Fibroblast of the conjunctiva (primary cell): ENCODE measurements around the gene RHO.
"Not testable (repeated sequence)": the region's sequence is repeated elsewhere in the genome, so short reads cannot be mapped to it uniquely, and the experiment has no call there.

Experiments
- DNase-seq: peaks from one replicate; pipeline ENCODE4 v3.0.0-alpha.2; 2010; ENCODE audit warnings: low read depth

RHO gene

DNA sequence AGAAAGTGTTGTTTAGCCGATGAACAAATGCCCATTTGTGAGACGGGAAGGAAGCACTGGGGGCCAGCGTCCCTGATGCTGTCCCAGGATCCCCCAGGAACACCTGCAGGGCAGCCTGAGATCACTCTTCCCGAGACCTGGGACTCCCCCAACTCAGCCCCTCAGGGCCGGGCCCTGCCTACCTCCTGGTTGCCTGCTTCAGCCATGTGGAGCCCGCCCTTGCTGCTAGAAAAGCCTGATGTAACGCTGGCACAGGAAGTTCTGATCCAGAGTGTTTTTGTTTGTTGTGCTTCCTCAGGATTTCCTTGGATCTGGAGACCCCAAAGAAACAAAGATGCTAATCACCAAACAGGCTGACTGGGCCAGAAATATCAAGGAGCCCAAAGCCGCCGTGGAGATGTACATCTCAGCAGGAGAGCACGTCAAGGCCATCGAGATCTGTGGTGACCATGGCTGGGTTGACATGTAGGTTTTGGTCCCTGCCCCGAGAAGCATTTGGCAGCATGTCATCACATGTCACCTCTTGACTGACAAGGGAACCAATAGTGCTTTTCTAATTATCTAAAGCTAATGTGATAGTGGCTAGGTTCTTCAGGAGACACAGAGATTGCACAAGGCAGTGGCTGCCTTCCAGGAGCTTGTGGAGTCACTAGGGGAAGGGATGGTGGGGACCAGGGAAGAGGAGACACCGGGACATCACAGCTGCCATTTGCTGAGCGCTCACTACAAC lies 28.7 kb upstream of the RHO start:
- not testable (repeated sequence) for DNase-seq

DNA sequence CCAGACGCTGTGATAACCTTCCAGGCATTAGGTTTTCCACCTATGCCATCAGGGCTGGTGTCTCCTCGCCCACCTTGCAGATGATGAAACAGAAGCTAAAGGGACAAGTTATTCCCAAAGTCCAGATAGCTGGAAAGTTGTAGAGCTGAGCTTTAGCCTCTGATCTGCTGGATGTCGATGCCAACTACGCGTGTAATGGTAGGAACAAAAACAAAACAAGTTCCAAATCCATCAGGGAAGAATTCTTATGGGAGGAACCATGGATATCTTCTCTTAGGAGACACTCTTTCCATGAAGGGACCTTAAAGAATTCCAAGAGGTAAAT lies 28.1 kb upstream of the RHO start:
- DNase-seq, result no peak

DNA sequence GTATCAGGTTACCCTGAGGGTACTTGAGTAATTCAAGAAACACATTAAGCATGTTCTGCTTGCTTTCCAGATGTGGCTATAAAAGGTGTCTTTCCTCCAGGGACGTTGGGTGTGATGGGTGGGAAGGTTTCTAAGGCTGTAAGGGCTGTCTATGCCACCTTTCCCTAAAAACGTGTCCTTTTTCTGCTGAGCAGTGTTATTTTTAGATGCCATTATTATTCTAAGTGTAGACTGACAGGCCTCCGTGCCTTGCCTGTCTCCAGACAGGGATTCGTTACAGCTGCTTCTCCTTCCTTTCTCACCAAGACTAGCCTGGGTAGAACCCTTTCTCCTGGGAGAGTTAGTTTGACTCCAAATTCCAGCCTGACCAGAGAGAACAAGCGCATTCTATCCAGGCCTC lies 26.8 kb upstream of the RHO start:
- no peak for DNase-seq

DNA sequence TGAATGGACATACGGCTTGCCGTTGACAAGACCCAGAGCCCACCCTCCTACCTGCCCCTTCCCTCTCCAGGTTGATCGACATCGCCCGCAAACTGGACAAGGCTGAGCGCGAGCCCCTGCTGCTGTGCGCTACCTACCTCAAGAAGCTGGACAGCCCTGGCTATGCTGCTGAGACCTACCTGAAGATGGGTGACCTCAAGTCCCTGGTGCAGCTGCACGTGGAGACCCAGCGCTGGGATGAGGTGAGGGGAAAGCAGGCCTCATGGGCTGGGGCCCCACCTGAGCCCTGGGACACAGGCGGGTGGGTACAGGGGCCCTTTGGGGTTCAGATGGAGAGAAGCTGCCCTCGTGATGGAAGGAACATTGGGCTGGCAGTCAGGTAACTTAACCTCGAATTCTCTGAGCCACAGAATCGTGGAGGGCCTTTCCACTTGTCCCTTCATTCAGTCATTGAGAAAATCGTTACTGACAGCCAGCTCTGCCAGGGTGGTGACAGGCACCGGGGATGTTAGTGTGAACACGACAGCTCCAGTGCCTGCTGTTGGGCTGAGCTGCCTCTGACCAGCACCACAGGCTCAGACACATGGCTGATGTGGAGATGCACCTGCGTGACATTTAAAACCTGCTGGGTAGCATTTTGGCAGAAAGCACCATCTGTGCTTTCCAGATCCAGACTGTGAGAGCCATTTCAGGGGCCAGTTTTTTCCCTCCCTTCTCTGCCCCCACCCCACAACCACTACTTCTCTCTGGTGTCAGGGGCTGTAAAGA lies 25.6 kb upstream of the RHO start:
- no peak for DNase-seq

DNA sequence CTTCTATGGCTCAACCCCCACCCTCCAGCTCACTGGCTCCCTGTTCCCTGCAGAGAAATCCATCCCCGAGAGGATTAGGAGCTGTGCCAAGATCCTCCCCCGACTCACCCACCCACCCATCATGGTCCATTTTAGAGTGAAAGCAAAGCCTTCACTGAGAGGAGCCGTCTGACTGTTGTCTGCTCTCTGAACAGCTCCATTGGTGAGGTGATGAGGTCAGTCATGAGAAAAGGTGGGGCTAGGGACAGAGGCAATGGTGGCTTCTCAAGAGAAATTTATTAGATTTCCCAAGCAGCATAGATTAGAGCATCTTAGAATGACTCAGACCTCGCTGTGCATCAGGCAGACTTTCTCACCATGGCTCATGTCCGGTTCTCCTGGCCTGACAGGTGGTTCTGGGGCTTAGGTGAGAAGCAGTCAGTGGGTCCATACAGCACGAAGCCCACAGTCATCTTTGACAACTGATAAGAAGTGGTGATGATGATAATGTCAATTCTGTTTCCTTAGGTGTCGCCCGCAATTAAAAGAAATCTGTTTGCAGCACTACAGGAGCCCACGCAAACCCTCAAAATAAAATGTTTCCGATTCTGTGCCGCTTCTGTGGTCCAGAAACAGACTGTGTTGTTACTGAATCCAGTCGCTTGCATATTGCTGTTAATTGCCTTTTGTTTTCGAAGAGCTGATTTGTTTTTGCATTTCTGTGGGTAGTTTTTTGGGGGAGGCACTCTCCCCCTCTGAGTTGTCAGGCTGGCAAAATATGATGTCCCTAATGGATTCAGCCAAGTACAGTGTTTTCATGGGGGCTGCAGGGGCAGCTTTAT lies 24.8 kb upstream of the RHO start:
- DNase-seq, result no peak

DNA sequence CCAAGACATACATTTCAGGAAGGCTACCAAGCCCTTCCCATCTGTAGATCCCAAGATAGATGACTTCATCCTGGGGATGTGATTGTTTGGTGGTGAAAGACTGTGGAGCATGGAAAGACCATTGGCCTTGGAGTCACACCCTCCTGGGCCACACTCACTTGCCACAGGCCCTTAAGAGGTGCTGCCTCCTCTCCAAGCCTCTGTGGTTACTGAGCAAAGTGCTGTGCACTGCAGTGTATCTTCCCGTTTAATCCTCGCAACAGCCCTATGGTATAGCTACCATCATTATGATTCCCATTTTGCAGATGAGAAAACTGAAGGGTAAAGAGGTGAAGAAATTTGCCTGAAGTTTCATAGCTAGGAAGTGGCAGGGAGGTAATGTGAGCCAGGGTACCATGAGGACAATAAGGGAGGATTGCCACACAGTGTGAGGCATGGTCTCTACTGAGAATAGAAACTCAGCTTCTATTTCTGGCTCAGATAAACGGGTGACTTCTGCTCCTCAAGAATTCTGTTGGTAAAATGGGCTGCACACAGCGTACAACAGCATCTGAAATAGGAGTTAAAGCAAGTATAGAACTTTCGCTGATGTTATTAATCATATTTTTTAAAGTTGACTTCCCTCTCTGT lies 23.9 kb upstream of the RHO start:
- DNase-seq, result no peak

DNA sequence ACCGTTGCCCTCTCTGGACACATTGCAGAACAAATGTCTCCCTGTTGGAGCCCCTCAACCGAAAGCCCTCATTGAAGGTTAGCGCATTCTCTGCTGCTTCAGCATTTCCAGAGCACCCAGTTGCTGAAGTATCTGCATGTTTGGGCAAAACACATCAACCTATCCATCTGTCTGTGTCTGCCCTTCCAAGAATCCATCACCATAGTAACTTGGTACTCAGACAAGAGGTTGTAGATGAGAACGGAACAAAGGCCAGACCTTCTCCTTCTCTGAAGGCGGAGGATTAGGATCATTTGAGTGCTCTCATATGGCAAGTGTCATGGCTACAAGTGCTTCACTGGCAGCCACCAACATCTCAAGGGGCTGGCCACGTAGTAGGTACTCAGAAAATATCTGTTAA lies 23.1 kb upstream of the RHO start:
- no peak for DNase-seq

DNA sequence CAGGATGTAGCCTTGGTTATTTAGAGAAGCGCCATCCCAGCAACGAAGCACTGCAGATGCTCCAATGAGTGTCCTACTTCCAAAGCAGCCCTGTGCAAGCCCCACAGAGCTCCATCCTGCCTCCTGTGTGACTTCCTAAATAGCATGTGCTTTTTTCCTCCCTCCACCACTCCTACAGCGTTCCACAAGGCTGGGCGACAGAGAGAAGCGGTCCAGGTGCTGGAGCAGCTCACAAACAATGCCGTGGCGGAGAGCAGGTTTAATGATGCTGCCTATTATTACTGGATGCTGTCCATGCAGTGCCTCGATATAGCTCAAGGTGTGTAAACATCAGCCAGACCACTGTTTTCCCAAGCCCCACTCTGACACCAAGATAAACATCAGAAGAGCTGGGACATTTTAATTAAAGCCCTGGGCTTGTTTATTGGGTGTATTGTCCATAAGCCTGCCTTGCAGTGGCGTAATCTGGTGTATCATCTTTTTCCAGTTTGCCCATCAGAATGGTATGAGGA lies 22.2 kb upstream of the RHO start:
- no peak for DNase-seq

DNA sequence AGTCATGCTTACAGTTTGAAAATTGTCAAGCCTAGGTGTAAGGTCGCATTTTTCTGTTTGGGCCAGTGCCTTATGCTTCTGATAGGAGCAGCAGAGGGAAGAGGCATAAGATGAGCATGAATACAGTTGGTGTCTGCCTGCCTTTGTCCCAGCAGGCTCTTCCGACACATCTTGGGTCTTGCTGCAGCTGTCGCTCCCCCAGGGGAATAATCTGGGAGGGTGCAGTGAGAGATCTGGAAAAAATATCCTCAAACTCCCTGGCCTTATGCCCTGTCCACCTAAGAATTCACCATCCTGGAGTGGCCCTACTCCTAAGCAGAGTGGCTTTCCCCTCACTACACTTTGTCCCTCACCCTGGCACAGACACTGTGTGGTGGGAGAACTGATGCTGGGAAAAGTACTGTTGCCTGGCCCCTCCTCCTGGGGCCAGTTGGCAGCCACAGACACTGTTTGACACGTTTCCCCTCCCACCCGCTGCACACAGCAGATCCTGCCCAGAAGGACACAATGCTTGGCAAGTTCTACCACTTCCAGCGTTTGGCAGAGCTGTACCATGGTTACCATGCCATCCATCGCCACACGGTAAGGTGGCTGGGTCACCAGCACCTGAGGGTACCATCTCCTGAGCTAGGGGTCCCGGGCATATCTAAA lies 21.1 kb upstream of the RHO start:
- DNase-seq, result no peak

DNA sequence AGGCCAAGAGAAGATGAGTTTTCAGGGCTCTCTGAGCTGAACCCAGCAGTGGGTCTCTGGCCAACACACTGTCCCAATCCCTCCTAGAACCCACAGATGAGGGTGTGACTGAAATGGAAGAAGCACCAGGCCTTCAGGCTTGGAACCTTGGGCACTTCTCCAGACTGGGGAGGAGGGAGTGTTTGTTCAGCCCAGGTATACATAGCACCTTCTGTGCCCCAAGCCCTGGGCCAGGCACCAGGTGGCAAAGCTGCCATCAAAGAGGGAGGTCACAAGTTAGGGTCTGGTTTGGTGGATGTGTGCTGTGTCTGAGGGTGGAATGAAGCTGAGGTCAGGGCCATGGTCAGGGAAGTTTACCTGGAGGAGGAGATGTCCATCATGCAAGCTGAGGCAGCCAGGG lies 15.8 kb upstream of the RHO start:
- no peak for DNase-seq

DNA sequence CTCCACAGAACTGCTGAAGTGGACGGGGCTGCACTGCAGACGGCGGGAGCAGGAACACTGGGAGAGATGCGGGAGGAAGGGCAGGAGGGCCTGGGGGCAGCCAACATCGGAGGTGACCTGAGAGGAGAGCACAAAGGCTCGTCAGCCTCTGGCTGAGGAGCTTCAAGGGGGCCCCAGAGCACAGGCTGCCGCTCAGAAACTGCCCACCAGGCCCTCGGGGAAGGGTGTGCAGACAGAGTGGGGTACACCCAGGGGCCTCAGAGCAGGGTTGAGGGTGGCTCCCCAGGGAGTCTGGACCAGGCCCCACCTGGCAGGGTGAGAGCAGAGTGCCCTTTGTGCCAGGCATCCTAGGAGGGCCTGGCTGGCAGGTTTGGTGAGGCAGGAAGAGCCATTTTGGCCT lies 14.7 kb upstream of the RHO start:
- DNase-seq, result no peak

DNA sequence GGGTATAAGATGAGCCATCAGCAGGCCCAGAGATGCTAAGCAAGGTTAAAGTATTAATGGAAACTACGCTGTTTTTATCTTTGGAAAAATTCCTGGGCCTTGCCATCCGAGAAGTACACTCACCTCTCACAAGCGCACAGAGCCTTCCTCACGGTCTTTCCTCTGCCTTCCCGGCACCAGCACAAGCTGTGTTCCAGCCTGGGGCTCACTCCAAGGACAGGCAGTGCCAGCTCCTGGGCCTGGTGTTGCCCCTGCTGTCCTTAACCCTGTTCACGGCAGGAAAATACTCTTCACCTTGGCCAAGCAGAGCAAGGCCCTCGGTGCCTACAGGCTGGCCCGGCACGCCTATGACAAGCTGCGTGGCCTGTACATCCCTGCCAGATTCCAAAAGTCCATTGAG lies 14.3 kb upstream of the RHO start:
- DNase-seq, result no peak

DNA sequence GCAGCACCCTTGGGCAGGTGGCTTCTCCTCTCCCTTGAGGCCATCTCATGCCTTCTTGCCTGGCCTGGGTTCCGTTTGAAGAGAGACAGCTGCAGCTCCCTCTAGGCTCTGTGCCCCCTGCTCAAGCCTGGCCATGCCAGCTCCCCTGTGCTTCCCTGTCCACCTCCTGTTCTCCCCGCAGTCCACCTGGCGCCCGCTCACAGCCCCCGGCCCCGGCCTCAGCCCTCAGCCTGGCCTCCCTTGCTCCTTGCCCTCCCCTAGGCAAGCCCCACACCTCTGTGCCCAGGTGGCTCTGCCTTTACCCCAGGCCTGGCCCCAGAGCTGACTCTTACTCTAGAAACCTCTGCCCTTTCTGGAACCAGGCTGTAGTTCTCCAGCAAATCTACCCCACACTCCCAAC lies 13.9 kb upstream of the RHO start:
- DNase-seq, result no peak

DNA sequence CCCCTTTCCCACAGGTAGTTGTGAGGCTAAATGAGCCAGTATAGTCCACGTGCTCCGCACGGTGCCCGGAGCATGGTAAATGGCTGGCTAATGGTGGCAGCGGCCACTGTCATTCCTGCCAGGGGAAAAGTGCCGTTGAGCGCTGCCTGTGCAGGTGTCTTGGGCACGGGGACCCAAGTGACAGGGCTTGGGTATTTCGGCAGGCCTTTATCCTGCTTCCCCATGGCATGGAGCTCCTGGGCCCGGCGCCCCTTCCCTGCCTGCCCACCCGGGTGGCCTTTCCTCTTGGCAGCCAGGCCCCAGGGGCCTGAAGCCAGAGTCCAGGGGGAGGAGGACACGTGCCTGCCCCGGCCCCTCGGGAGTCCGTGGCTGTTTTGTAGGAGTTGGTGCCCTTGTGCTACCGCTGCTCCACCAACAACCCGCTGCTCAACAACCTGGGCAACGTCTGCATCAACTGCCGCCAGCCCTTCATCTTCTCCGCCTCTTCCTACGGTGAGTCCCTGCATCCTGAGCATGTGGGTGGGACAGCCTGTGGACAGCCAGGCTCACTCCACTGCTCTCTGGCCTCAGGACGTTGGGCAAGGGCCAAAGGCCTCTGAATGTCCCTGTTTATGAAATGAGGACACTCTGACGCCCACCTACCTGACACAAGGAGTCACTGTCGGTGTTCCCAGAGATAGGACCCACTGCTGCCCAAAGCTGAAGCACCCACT lies 13.2 kb upstream of the RHO start:
- not testable (repeated sequence) for DNase-seq

DNA sequence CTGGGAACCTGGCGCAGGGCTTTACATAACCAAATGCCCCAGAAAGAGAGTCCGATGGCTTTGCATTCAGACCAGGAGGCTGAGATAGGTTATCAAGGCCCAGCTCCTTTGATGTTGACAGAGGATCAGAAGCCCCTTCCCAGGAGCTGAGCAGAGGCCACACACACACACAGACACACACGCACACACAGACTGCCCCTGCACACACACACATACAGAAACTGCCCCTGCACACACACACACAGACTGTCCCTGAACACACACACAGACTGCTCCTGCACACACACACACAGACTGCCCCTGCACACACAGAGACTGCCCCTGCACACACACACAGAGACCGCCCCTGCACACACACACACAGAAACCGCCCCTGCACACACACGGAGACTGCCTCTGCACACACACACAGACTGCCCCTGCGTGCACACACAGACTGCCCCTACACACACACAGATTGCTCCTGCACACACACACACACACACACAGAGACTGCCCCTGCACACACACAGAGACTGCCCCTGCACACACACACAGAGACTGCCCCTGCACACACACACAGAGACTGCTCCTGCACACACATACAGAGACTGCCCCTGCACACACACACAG lies 12.5 kb upstream of the RHO start:
- not testable (repeated sequence) for DNase-seq

DNA sequence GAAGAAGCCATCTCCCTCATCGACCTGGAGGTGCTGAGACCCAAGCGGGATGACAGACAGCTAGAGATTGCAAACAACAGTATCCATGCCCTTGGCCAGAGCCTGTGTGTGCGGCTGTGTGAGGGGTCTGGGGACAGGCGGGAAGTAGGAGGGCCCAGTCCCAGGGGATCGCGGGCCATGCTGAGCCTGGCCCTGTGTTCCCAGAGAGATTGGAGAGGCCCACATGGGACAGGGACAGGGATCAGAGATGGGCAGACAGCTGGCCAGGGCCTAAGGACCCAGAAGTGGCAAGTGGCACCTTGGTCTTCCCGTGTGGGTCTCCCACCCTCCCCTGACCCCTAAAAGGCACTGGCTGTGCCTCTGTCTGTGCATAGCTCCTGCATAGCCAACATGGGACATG lies 10.9 kb upstream of the RHO start:
- DNase-seq, result no peak

DNA sequence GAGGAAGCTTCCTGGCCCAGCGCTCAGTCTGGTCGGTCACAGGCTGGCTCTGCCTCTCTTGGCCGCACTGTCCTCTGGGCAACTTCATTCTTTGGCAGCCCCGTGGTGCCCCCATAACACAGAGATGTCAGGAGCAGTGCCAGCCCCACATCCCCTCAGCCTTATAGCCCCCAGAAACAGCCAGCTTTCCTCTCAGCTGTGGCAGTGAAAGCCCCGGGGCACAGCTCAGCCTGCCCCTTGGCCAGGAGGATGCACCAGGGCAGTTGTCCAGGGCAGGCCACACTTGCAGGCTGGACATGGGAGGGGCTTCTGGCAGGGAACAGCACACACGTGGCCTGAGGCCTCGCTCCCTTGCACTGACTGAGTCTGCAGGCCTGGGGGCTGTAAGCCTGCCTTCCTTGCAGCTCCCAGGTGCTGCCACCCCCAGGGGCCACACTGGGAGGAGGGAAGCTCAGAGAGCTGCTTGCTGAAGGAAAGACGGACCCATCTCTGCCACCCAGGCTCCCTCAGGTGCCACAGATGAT lies 10.3 kb upstream of the RHO start:
- DNase-seq, result no peak

DNA sequence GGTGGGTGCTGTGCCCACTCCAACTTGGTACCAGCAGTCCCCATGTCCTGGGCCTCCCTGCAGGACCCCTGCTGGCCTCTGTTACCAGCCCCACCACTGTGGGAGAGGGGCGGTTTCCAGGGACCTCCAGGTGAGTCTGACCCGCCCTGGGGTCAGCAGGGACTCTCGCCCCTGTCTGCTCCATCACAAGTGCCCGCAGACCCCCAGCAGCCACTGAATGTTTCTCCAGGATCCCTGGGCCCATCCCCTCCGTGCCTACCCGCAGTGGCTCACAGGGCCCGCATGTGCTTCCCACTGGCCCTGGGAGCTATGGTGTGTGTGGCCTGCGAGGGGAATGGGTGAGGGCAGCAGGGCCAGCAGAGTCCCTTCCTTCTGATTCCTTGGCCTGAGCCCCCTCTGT lies 9.9 kb upstream of the RHO start:
- DNase-seq, result no peak

DNA sequence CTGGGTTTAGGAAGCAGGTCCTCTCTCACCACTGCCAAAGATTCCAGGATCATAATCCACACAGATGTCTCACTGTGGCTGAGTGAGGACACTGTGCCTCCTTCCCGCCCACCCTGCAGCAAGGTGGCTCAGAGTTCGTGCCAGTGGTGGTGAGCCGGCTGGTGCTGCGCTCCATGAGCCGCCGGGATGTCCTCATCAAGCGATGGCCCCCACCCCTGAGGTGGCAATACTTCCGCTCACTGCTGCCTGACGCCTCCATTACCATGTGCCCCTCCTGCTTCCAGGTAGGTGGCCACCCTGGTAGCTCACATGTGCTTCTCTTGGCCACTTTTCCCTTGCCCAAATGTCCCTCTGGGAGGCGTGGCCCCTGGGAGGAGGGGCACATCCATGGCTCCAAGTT lies 9.0 kb upstream of the RHO start:
- no peak for DNase-seq

DNA sequence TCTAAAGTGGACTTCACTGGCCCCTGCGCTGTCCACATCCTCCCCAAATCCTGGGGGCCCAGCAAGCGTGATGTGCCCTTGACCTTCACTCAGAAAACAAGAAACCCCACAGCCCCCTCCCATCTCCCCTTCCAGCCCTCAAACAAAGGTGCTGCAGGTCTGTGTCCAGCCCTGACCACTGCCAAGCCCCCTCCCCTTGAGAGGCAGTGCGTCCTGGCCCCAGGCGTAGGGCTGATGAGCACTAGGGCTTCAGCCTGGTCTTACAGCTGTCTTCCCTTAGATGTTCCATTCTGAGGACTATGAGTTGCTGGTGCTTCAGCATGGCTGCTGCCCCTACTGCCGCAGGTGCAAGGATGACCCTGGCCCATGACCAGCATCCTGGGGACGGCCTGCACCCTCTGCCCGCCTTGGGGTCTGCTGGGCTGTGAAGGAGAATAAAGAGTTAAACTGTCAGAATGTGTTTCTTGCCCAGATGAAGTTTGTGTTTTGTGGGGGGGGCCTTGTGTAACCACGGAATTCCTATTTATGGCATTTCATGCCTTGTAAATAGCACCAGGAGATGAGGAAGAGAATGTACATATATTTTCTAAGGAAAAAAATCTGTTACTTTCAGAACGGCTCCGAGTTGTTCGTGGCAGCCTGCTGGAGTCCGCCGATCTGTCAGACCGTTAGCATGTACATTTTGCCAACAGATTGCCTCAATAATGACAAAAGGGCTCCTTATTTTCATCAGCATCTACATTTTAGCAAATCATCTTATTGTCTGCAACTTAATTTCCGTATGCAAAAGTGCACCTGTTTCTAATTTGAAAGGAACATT lies 8.3 kb upstream of the RHO start:
- no peak for DNase-seq
